ENCODE measurements around the gene G0S2.
A peak's percentile ranks its signal among the peaks of the same experiment; 100 is the strongest.

Gene G0S2

GRCh38 chr1:209648931-209649776 is 26.1 kb upstream of the G0S2 start:
- DNase-seq (ENCODE audit: low read depth in 2 of 2): peak; percentile 42 to 47

- DNase-seq (ENCODE audit: low read depth in 2 of 2): no peak
Measured at GRCh38 chr1:209650454-209650853, 24.8 kb upstream of the G0S2 start.

- no peak for DNase-seq (ENCODE audit: low read depth in 2 of 2)
Measured at GRCh38 chr1:209651138-209651587, 24.0 kb upstream of the G0S2 start.

- DNase-seq (ENCODE audit: low read depth in 2 of 2): no peak
Measured at GRCh38 chr1:209652121-209652735, 23.0 kb upstream of the G0S2 start, which contains the start of gene LAMB3. LAMB3 (minus strand) TSS chr1:209652425; CDS start chr1:209650944, 1,481 bp downstream.

GRCh38 chr1:209652873-209653401 is 22.3 kb upstream of the G0S2 start:
- DNase-seq (ENCODE audit: low read depth in 2 of 2): no peak

GRCh38 chr1:209653915-209654351 is 21.3 kb upstream of the G0S2 start:
- no peak for DNase-seq (ENCODE audit: low read depth in 2 of 2)

- DNase-seq (ENCODE audit: low read depth in 2 of 2): no peak
Measured at GRCh38 chr1:209655411-209656231, 19.6 kb upstream of the G0S2 start.

GRCh38 chr1:209657140-209657879 is 17.9 kb upstream of the G0S2 start:
- no peak for DNase-seq (ENCODE audit: low read depth in 2 of 2)

GRCh38 chr1:209657918-209658317 is 17.3 kb upstream of the G0S2 start:
- DNase-seq (ENCODE audit: low read depth in 2 of 2): no peak

- DNase-seq (ENCODE audit: low read depth in 2 of 2): no peak
Measured at GRCh38 chr1:209659909-209660308, 15.3 kb upstream of the G0S2 start.

GRCh38 chr1:209661071-209661470 is 14.1 kb upstream of the G0S2 start:
- no peak for DNase-seq (ENCODE audit: low read depth in 2 of 2)

- no peak for DNase-seq (ENCODE audit: low read depth in 2 of 2)
Measured at GRCh38 chr1:209662879-209663327, 12.3 kb upstream of the G0S2 start.

GRCh38 chr1:209667103-209667502 is 8.1 kb upstream of the G0S2 start:
- DNase-seq (ENCODE audit: low read depth in 2 of 2): no peak

GRCh38 chr1:209667708-209668107 is 7.5 kb upstream of the G0S2 start:
- no peak for DNase-seq (ENCODE audit: low read depth in 2 of 2)

GRCh38 chr1:209670441-209671082 is 4.7 kb upstream of the G0S2 start:
- no peak for DNase-seq (ENCODE audit: low read depth in 2 of 2)

GRCh38 chr1:209672705-209673630 is 2.2 kb upstream of the G0S2 start:
- no peak for DNase-seq (ENCODE audit: low read depth in 2 of 2)

- no peak for DNase-seq (ENCODE audit: low read depth in 2 of 2)
Measured at GRCh38 chr1:209673631-209674417, 1.4 kb upstream of the G0S2 start.

GRCh38 chr1:209675565-209676154 is 448 bp downstream of the G0S2 start:
- no peak for DNase-seq (ENCODE audit: low read depth in 2 of 2)
